CD14-positive monocyte (primary cell): ENCODE results near the gene GNB3. TPM values are rescaled to one million over a fixed set of nuclear protein-coding genes. Genes with fewer than 3 reads are reported as not detected.

ENCODE experiments used
- DNase-seq, 3 donors: peaks; one replicate each; pipeline ENCODE4 v3.0.0-alpha.2; 2011 to 2022
- H2AFZ ChIP-seq: 2 replicates; pipeline ENCODE4 v1.6.0; 2012; ENCODE audit warnings: mild to moderate bottlenecking, low read depth, low read length, inconsistent platforms; ENCODE audit not compliant: insufficient read depth, poor library complexity, severe bottlenecking
- H3K27ac ChIP-seq, 2 donors: 1 replicate in 1 of 2; 2 replicates in 1 of 2; pipeline ENCODE4 v1.5.1; 2012 to 2013; ENCODE audit warnings: low read length in 2 of 2, control low read depth in 1 of 2, inconsistent platforms in 1 of 2, low read depth in 1 of 2, mild to moderate bottlenecking in 1 of 2
- H3K27me3 ChIP-seq, 2 donors: one replicate each; pipeline versions ENCODE4 v1.6.0 to v1.6.1; 2011 to 2013; ENCODE audit warnings: low read length in 2 of 2; ENCODE audit not compliant: control insufficient read depth in 2 of 2, insufficient read depth in 2 of 2
- H3K36me3 ChIP-seq, 2 donors: replicated peaks in 1 of 2; 1 replicate in 1 of 2; 2 replicates in 1 of 2; pipeline versions ENCODE4 v1.5.1 to v1.6.1; 2012 to 2013; ENCODE audit warnings: low read length in 2 of 2, control low read depth in 1 of 2, inconsistent platforms in 1 of 2, mild to moderate bottlenecking in 1 of 2; ENCODE audit not compliant: insufficient read depth in 2 of 2, control insufficient read depth in 1 of 2
- H3K4me1 ChIP-seq, 2 donors: 1 replicate in 1 of 2; 2 replicates in 1 of 2; pipeline versions ENCODE4 v1.5.1 to v1.6.1; 2012 to 2013; ENCODE audit warnings: low read length in 2 of 2, control low read depth in 1 of 2, inconsistent platforms in 1 of 2, mild to moderate bottlenecking in 1 of 2, moderate library complexity in 1 of 2; ENCODE audit not compliant: insufficient read depth in 2 of 2, control insufficient read depth in 1 of 2
- H3K4me2 ChIP-seq: replicated peaks from 2 replicates; pipeline ENCODE3; 2012; ENCODE audit warnings: low read length, moderate library complexity, mild to moderate bottlenecking; ENCODE audit not compliant: poor library complexity, severe bottlenecking; ENCODE audit errors: extremely low read depth
- H3K4me3 ChIP-seq, 3 experiments: fragments of 200-600 bp in 1 of 3; sonication (generic) in 1 of 3; replicated peaks in 1 of 3; 1 replicate in 2 of 3; 2 replicates in 1 of 3; pipeline ENCODE4 v1.5.1; 2011 to 2013; ENCODE audit warnings: low read length in 3 of 3, mild to moderate bottlenecking in 3 of 3, control low read depth in 2 of 3, low read depth in 2 of 3, inconsistent platforms in 1 of 3, moderate library complexity in 1 of 3
- H3K79me2 ChIP-seq: 2 replicates; pipeline ENCODE4 v1.6.0; 2012; ENCODE audit warnings: mild to moderate bottlenecking, control low read depth, inconsistent platforms, low read length, moderate library complexity; ENCODE audit not compliant: insufficient read depth
- H3K9ac ChIP-seq: 2 replicates; pipeline ENCODE4 v1.6.0; 2017; ENCODE audit warnings: low read length, mild to moderate bottlenecking; ENCODE audit not compliant: insufficient read depth, poor library complexity, severe bottlenecking
- H3K9me3 ChIP-seq, 2 donors: replicated peaks in 1 of 2; 1 replicate in 1 of 2; 2 replicates in 1 of 2; pipeline versions ENCODE4 v1.5.1 to v1.6.1; 2012 to 2013; ENCODE audit warnings: low read length in 2 of 2, control low read depth in 1 of 2; ENCODE audit not compliant: control insufficient read depth in 1 of 2, insufficient read depth in 1 of 2
- H4K20me1 ChIP-seq: 2 replicates; pipeline ENCODE4 v1.6.0; 2012; ENCODE audit warnings: mild to moderate bottlenecking, low read length, control low read depth, moderate library complexity; ENCODE audit not compliant: insufficient read depth
- H3K27ac Mint-ChIP-seq, 7 donors: one replicate each; pipeline ENCODE4 v1.8.0; 2020; ENCODE audit warnings: mild to moderate bottlenecking in 7 of 7, mixed read lengths in 7 of 7, moderate library complexity in 6 of 7, inconsistent platforms in 2 of 7
- H3K27me3 Mint-ChIP-seq, 3 donors: one replicate each; pipeline ENCODE4 v1.8.0; 2021 to 2022; ENCODE audit warnings: low read depth in 3 of 3, mild to moderate bottlenecking in 3 of 3, mixed read lengths in 3 of 3, moderate library complexity in 3 of 3, inconsistent platforms in 1 of 3
- H3K36me3 Mint-ChIP-seq, 2 donors: one replicate each; pipeline ENCODE4 v1.8.0; 2020; ENCODE audit warnings: mixed read lengths in 2 of 2, inconsistent platforms in 1 of 2, mild to moderate bottlenecking in 1 of 2
- H3K4me1 Mint-ChIP-seq: one replicate; pipeline ENCODE4 v1.8.0; 2020; ENCODE audit warnings: mild to moderate bottlenecking, mixed read lengths
- H3K4me3 Mint-ChIP-seq, 2 donors: one replicate each; pipeline ENCODE4 v1.8.0; 2020; ENCODE audit warnings: mild to moderate bottlenecking in 2 of 2, mixed read lengths in 2 of 2, moderate library complexity in 1 of 2
- H3K9me3 Mint-ChIP-seq, 7 donors: one replicate each; pipeline ENCODE4 v1.8.0; 2020 to 2022; ENCODE audit warnings: mixed read lengths in 7 of 7, mild to moderate bottlenecking in 6 of 7, moderate library complexity in 6 of 7, inconsistent platforms in 2 of 7
- WGBS: methylation state at CpG from one replicate; pipeline ENCODE4 v1.1.5; 2013; ENCODE audit warnings: missing lambda C conversion rate; ENCODE audit not compliant: insufficient coverage; 5-methylcytosine and 5-hydroxymethylcytosine counted together
- intact Hi-C, 2 donors: fragments of 100-400 bp; cut with micrococcal nuclease; formaldehyde crosslinking; loops; one replicate each; pipeline versions ENCODE4 v1.15.0 to v1.15.1; 2023
- polyA plus RNA-seq, 3 donors: library from polyadenylated mRNA; depleted of rRNA in 1 of 3; unstranded in 2 of 3; stranded (reverse) in 1 of 3; fragments of 300-500 nt in 2 of 3; fragments of >200 nt in 1 of 3; fragmentation: Illumina TruSeq in 2 of 3; gene quantifications; 1 replicate in 2 of 3; 2 replicates in 1 of 3; pipeline ENCODE4 v1.2.3, GENCODE V29; 2012 to 2021
- TF ChIP-seq, protein P1 (sequence below): fragments of 200-600 bp; IDR thresholded peaks from one replicate; pipeline ENCODE4 v1.8.0; 2022; ENCODE audit warnings: antibody characterized with exemption, mild to moderate bottlenecking

The GNB3 gene
- polyA plus RNA-seq, 3 donors: 0.31 TPM; not detected in 2

DNA sequence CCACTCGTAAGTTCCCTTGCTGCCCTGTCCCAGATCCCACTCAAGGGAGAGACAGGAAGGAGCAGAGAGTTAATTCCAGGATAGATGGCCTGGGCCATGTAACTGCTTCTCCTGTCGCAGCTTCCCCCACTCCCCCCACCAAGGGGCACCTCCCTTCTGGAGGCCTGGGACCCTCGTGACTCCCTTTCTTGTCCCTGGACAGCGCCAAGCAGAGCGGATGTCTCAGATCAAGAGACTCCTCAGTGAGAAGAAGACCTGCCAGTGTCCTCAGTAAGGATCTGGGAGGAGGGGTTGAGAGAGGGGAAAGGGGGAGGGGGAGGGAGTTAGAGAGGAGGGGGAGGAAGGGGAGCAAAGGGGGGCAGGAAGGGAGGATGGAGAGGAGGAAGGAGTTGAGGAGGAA, 22.1 kb upstream of the GNB3 start:
- Mint-ChIP-seq H3K9me3 (peaks cover 0 to 2% (median 0%) of the 10 kb centered on the region in 7 donors), H3K27ac (no peak overlapping the region), H3K27me3 (peaks cover 3 to 11% (median 7%) of the 10 kb centered on the region in 3 donors), H3K4me1 (peaks cover 34% of the 10 kb centered on the region), H3K36me3 (peaks cover 60 to 66% of the 10 kb centered on the region in 2 donors), H3K4me3 (no peak overlapping the region)
- Histone ChIP-seq H3K4me3 (no peak overlapping the region), H3K9ac (no peak overlapping the region), H3K36me3 (peaks cover 60 to 66% of the 10 kb centered on the region in 2 donors), H2AFZ (no peak overlapping the region), H3K27ac (no peak overlapping the region), H3K4me2 (no peak overlapping the region), H3K9me3 (no peaks in the 10 kb centered on the region), H4K20me1 (peaks cover 56% of the 10 kb centered on the region), H3K27me3 (peaks cover 0 to 6% of the 10 kb centered on the region in 2 donors), H3K79me2 (peaks cover 5% of the 10 kb centered on the region), H3K4me1 (peaks cover 20 to 38% of the 10 kb centered on the region in 2 donors)
- WGBS: 92% methylated on average over 4 of the region's 5 CpGs
- peak in 1 of 3 donors; percentile 1 for DNase-seq
- TF ChIP-seq, protein P1, sequence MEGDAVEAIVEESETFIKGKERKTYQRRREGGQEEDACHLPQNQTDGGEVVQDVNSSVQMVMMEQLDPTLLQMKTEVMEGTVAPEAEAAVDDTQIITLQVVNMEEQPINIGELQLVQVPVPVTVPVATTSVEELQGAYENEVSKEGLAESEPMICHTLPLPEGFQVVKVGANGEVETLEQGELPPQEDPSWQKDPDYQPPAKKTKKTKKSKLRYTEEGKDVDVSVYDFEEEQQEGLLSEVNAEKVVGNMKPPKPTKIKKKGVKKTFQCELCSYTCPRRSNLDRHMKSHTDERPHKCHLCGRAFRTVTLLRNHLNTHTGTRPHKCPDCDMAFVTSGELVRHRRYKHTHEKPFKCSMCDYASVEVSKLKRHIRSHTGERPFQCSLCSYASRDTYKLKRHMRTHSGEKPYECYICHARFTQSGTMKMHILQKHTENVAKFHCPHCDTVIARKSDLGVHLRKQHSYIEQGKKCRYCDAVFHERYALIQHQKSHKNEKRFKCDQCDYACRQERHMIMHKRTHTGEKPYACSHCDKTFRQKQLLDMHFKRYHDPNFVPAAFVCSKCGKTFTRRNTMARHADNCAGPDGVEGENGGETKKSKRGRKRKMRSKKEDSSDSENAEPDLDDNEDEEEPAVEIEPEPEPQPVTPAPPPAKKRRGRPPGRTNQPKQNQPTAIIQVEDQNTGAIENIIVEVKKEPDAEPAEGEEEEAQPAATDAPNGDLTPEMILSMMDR: no peak
- intact Hi-C loops: no loop called here

DNA sequence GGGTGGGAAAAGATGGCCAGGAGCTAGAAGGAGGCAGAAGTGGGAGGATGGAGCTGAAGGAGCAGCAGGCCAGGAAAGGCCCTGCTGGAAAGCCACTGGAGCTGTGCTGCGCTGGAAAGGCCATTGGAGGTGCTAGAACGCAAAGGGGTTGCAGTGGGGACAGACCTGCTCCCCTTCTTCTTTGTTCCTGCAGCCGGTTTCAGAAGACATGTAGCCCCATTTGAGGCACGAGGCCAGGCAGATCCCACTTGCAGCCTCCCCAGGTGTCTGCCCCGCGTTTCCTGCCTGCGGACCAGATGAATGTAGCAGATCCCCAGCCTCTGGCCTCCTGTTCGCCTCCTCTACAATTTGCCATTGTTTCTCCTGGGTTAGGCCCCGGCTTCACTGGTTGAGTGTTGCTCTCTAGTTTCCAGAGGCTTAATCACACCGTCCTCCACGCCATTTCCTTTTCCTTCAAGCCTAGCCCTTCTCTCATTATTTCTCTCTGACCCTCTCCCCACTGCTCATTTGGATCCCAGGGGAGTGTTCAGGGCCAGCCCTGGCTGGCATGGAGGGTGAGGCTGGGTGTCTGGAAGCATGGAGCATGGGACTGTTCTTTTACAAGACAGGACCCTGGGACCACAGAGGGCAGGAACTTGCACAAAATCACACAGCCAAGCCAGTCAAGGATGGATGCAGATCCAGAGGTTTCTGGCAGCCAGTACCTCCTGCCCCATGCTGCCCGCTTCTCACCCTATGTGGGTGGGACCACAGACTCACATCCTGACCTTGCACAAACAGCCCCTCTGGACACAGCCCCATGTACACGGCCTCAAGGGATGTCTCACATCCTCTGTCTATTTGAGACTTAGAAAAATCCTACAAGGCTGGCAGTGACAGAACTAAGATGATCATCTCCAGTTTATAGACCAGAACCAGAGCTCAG, 21.4 kb upstream of the GNB3 start:
- Histone ChIP-seq H4K20me1 (peaks cover 50% of the 10 kb centered on the region), H3K27ac (no peak overlapping the region), H3K4me1 (peaks cover 20 to 38% of the 10 kb centered on the region in 2 donors), H3K9ac (no peak overlapping the region), H3K4me2 (no peak overlapping the region), H2AFZ (no peak overlapping the region), H3K27me3 (peaks cover 0 to 6% of the 10 kb centered on the region in 2 donors), H3K9me3 (no peaks in the 10 kb centered on the region), H3K4me3 (no peak overlapping the region), H3K79me2 (peaks cover 5% of the 10 kb centered on the region), H3K36me3 (peaks cover 56 to 59% of the 10 kb centered on the region in 2 donors)
- TF ChIP-seq, protein P1: no peak
- peak in 1 of 3 donors; percentile 1 for DNase-seq
- WGBS: 97% methylated on average over 9 of the region's 13 CpGs
- H3K9me3 Mint-ChIP-seq: peaks cover 0 to 2% (median 0%) of the 10 kb centered on the region in 7 donors
- H3K4me1 Mint-ChIP-seq: peaks cover 34% of the 10 kb centered on the region
- peaks cover 3 to 11% (median 9%) of the 10 kb centered on the region in 3 donors for H3K27me3 Mint-ChIP-seq
- intact Hi-C loops: loop anchor here in 1 of 2 donors (5.0 kb wide), 1 partner anchor 202 kb away; no protein-coding TSS in a partner anchor
- peaks cover 55 to 63% of the 10 kb centered on the region in 2 donors for H3K36me3 Mint-ChIP-seq
- H3K4me3 Mint-ChIP-seq: no peak overlapping the region
- peak overlapping the region in 1 of 7 donors; percentile 9 for H3K27ac Mint-ChIP-seq
